DMS 273 (cell line): Measurements from ENCODE around the gene STRAP.
"Not testable (repeated sequence)": the region's sequence is repeated elsewhere in the genome, so short reads cannot be mapped to it uniquely, and the experiment has no call there.

Experiments
- DNase-seq: peaks from one replicate; lab custom pipeline; 2025; ENCODE audit not compliant: unreplicated experiment; lab: John Stamatoyannopoulos, UW

Gene STRAP

GRCh38 chr12:15919418-15919817 is 37.2 kb downstream of the STRAP start:
- DNase-seq: no peak

DNA sequence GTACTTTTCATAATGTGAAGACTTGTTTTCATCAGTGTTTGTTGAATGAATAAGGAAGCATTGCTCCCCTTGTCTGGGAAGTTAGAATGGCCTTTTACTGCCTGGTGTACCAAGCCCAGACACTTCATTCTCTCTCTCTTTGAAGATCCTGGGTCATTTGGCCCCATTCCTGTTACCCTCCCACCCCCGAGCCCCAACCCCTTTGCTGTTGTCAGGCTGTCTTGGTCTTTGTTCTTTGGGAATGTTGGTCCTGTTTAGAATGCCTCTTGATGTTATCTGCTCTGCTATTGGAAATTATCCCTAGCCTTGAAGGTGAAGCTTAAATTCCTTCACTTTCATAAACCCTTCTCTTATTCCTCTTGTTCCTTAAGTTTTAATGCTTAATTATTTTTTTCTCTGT is 42.8 kb downstream of the STRAP start:
- no peak for DNase-seq

- DNase-seq: no peak
Measured at GRCh38 chr12:15928346-15928745, 46.2 kb downstream of the STRAP start.

DNA sequence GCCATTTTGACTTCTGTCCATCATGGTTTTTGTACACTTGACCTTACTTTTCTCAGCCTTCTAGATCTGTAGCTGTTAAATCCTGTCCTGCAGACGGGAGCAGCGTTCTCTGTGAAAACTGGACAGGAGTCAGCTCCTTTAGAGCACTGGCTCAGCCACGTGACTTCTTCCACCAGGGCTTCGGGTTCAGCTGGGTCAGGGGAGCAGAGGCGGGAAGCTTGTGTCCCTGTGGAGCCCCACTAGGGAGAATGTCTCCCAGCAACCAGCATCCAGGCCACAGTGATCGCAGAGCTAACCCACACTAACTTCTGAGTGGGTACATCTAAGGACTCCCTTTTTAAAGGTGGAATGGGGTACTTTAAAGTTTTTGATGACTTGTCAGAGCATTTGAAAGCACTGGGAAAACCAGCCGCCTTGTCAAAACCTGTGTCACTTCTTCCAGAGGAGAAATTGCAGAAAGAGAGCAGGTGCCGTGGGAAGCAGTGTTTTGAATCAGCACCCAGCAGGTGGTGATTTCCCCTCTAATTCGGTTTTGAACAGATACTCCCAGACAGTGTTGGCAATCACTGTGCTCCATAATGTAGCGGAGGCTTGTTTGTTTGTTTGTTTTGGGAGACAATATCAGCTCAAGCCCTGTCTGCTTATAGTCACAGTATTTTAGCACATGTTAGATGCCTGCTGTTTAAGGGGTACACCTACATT is 46.8 kb downstream of the STRAP start:
- DNase-seq: no peak

GRCh38 chr12:15931590-15932053 is 49.4 kb downstream of the STRAP start:
- peak; percentile 36 for DNase-seq

GRCh38 chr12:15932327-15932726 is 50.1 kb downstream of the STRAP start:
- no peak for DNase-seq

DNA sequence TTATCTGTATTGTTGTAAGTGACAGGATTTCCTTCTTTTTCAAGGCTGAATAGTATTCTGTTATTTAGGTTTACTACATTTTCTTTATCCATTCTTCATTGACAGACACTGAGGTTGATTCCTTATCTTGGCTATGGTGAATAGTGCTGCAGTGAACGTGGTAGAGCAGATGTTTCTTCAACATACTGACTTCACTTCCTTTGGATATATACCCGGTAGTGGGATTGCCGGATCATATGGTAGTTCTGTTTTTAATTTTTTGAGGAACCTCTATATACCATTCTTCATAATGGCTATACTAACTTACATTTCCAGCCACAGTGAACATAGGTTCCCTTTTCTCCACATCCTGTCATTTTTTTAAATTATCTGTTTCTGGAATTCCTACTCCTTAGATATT is 50.8 kb downstream of the STRAP start:
- no peak for DNase-seq

DNA sequence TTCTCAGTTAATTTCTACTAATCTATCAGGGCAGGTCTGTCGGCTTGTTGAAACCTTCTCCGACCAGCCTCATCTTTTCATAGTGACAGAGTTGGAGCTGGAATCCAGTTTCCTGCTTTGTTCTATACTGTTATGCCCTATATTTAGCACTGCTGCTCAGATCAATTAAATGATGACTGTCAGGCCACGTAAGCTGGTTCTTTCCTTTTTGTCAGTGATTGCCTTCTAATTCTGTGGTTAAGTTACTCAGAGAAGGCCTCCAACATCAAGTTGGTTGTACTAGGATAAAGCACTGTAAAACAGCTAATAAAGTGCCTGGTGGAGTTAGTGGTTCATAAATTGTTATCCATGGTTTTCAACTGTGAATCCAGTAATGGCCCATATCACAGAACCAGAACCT is 51.6 kb downstream of the STRAP start:
- no peak for DNase-seq

GRCh38 chr12:15936751-15937150 is 54.6 kb downstream of the STRAP start:
- DNase-seq: no peak

DNA sequence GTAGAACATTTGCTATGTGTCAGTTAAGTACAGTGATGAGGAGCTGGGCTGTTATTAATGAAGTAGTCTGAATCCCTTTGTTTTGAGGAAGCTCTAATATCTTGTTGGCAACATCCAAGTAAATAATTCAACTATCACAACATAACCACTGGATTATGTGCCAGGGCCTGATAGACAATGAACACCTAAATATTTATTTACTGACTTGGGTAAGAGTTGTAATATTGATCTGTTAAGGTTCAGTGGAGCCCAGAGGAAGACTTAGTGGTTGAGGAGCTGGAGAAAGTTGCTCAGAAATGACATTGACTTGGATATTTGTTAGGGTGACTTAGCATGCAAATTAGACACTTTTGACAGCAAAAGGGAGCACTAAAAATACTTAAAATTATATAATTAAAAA is 55.7 kb downstream of the STRAP start:
- DNase-seq: no peak

GRCh38 chr12:15939111-15939510 is 56.9 kb downstream of the STRAP start:
- no peak for DNase-seq

- DNase-seq: no peak
Measured at GRCh38 chr12:15942475-15942874, 60.3 kb downstream of the STRAP start.

- DNase-seq: not testable (repeated sequence)
Measured at GRCh38 chr12:15943519-15943918, 61.3 kb downstream of the STRAP start.

GRCh38 chr12:15948461-15948860 is 66.3 kb downstream of the STRAP start:
- not testable (repeated sequence) for DNase-seq
